ENCODE data around the gene BCL2. TPM values are rescaled to one million over a fixed set of nuclear protein-coding genes. Genes with fewer than 3 reads are reported as not detected.

BCL2 gene
- total and polyA plus RNA-seq, 9 donors = 13.7 to 43.9 (median 35.7) TPM

- no peak overlapping the region for H3K27ac ChIP-seq
- WGBS, 3 donors = 86 to 95% (median 93%) methylated on average over 7 of the region's 7 CpGs
- intact Hi-C loops (cut with DNase I) = loop anchor here in 1 of 4 donors (10.0 kb wide), 1 partner anchor 97 kb away; no protein-coding TSS in a partner anchor
Measured at GRCh38 chr18:63241760-63242159, 77.8 kb downstream of the BCL2 start.

GRCh38 chr18:63241317-63241712, 78.3 kb downstream of the BCL2 start:
- intact Hi-C loops (cut with DNase I) = loop anchor here in 1 of 4 donors (10.0 kb wide), 1 partner anchor 97 kb away; no protein-coding TSS in a partner anchor
- 61 to 71% (median 66%) methylated on average over 3 of the region's 3 CpGs for WGBS, 3 donors
- H3K27ac ChIP-seq = no peak overlapping the region

More at GRCh38 chr18:63241760-63242159, 77.8 kb downstream of the BCL2 start:
- Histone ChIP-seq H3K27me3 (no peaks in the 10 kb centered on the region), H3K4me1 (ENCODE audit: insufficient read depth) (peaks cover 22% of the 10 kb centered on the region), H3K4me3 (no peak overlapping the region), H3K36me3 (no peaks in the 10 kb centered on the region), H3K9me3 (no peaks in the 10 kb centered on the region)
- TF ChIP-seq EP300 (IDR thresholded peaks at IDR 0.05) (no peak), POLR2A (IDR thresholded peaks at IDR 0.05) (no peak), CTCF (IDR thresholded peaks at IDR 0.05) (no peak)
- no peak for DNase-seq

GRCh38 chr18:63240531-63241316, 78.8 kb downstream of the BCL2 start:
- TF ChIP-seq CTCF (IDR thresholded peaks at IDR 0.05) (no peak), POLR2A (IDR thresholded peaks at IDR 0.05) (no peak), EP300 (IDR thresholded peaks at IDR 0.05) (no peak)
- Histone ChIP-seq H3K4me1 (ENCODE audit: insufficient read depth) (peaks cover 20% of the 10 kb centered on the region), H3K27me3 (no peaks in the 10 kb centered on the region), H3K27ac (no peak overlapping the region), H3K9me3 (no peaks in the 10 kb centered on the region), H3K4me3 (no peak overlapping the region), H3K36me3 (no peaks in the 10 kb centered on the region)
- WGBS, 3 donors = 70 to 80% (median 72%) methylated on average over 8 of the region's 8 CpGs
- intact Hi-C loops (cut with DNase I) = loop anchor here in 1 of 4 donors (10.0 kb wide), 1 partner anchor 96 kb away; no protein-coding TSS in a partner anchor
- no peak for DNase-seq

More at GRCh38 chr18:63241317-63241712, 78.3 kb downstream of the BCL2 start:
- no peak for DNase-seq
- Histone ChIP-seq H3K4me3 (no peak overlapping the region), H3K27me3 (no peaks in the 10 kb centered on the region), H3K4me1 (ENCODE audit: insufficient read depth) (peaks cover 20% of the 10 kb centered on the region), H3K36me3 (no peaks in the 10 kb centered on the region), H3K9me3 (no peaks in the 10 kb centered on the region)
- TF ChIP-seq POLR2A (IDR thresholded peaks at IDR 0.05) = no peak
- no peak for TF ChIP-seq EP300 (IDR thresholded peaks at IDR 0.05)
- TF ChIP-seq CTCF (IDR thresholded peaks at IDR 0.05) = no peak

GRCh38 chr18:63238693-63239075, 80.9 kb downstream of the BCL2 start:
- Histone ChIP-seq H3K4me1 (ENCODE audit: insufficient read depth) (peaks cover 15% of the 10 kb centered on the region), H3K36me3 (no peaks in the 10 kb centered on the region), H3K4me3 (no peak overlapping the region), H3K27me3 (no peaks in the 10 kb centered on the region), H3K27ac (peak overlapping the region in 1 of 2 donors; percentile 76), H3K9me3 (no peaks in the 10 kb centered on the region)
- intact Hi-C loops (cut with DNase I) = loop anchor here in 1 of 4 donors (5.0 kb wide), 1 partner anchor 79 kb away; the partner anchor contains the start of gene BCL2
- no peak for DNase-seq
- WGBS, 3 donors = 88 to 95% (median 89%) methylated on average over 9 of the region's 9 CpGs
- TF ChIP-seq POLR2A (IDR thresholded peaks at IDR 0.05) (no peak), EP300 (IDR thresholded peaks at IDR 0.05) (no peak), CTCF (IDR thresholded peaks at IDR 0.05) (no peak)

Measured in ovary (tissue), 9 donors.